Cerebellar cortex (tissue), 1 donor: ENCODE measurements around the gene DHRSX.
"Not testable (repeated sequence)": the region's sequence is repeated elsewhere in the genome, so short reads cannot be mapped to it uniquely, and the experiment has no call there.

Experiments used
- DNase-seq: peaks from one replicate; pipeline ENCODE4 v3.0.0-alpha.2; 2015; ENCODE audit warnings: low spot score

DHRSX gene, protein sequence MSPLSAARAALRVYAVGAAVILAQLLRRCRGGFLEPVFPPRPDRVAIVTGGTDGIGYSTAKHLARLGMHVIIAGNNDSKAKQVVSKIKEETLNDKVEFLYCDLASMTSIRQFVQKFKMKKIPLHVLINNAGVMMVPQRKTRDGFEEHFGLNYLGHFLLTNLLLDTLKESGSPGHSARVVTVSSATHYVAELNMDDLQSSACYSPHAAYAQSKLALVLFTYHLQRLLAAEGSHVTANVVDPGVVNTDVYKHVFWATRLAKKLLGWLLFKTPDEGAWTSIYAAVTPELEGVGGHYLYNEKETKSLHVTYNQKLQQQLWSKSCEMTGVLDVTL

DNA sequence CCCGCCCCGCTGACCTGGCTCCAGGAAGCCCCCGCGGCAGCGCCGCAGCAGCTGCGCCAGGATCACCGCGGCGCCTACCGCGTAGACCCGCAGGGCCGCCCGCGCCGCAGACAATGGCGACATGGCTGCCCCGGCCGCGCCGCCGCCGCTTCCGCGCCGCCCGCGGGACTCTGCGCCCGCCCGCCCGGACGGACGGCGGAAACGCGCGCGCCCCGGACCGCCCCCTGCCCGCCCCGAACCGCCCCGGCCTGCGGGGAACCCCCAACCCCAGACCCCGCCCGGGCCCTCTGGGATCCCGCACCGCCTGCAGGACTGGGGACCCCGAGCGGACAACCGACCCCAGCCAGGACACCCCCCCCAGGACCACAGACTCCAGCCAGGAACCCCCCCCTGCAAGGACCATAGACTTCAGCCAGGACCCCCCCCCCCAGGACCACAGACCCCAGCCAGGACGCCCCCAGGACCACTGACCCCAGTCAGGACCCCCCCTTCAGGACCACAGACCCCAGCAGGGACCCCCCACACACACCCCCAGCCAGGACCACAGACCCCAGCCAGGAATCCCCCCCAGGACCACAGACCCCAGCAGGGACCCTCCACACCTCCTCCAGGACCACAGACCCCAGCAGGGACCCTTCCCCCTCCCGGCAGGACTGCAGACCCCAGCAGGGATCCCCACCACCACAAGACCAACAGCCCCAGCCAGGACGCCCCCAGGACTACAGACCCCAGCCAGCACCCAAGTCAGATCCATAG, at the start of gene DHRSX, which contains the start of gene ZBED1:
Gene DHRSX (minus strand): TSS at position 174 of the 756 bp plus-strand sequence. CDS start 51 bp downstream, at position 123.
Gene ZBED1 (minus strand): TSS at position 174 of the 756 bp plus-strand sequence. CDS start 10,257 bp downstream, outside the sequence.
- no peak for DNase-seq

DNA sequence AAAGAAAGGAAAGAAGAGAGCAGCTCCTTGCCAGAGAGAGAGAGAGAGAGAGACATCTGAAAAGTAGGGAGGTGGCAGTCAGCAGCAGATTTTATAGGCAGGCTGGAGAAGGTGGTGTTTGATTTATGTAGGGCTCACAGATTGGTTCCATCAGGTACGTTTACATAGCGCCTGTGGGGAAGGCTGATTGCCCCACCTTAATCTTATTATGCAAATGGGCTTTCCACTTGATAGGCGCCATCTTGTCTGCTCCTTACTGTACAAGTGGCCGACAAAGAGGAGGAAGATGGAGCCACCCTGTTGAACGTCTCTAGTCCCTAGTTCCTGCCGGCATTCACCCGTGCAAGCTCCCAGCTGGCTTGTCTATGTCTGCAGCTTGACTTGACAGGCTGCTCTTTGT, 49.1 kb upstream of the DHRSX start:
- DNase-seq = no peak

DNA sequence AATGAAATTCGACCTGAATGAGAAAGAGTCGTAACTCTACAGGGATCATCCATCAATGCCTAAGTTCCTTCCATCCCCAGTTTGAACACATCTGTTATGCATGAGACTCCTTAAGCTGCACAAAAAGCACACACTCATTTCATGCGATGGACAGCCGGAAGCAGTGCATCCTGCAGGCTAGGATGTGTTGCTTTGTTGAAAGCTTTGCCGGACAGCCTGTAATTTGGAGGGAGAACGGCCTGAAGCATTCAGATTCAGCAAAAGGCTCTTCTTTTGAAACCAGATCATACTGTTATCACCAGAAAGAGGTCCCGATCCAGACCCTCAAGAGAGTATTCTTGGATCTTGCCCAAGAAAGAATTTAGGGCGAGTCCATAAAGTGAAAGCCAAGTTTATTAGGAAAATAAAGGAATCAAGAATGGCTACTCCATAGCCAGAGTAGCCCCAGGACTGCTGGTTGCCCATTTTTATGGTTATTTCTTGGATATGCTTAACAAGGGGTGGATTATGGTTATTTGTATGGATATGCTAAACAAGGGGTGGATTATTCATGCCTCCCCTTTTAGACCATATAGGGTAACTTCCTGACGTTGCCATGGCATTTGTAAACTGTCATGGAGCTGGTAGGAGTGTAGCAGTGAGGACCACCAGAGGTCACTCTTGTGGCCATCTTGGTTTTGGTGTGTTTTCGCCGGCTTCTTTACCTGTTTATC, 48.1 kb upstream of the DHRSX start:
- no peak for DNase-seq

DNA sequence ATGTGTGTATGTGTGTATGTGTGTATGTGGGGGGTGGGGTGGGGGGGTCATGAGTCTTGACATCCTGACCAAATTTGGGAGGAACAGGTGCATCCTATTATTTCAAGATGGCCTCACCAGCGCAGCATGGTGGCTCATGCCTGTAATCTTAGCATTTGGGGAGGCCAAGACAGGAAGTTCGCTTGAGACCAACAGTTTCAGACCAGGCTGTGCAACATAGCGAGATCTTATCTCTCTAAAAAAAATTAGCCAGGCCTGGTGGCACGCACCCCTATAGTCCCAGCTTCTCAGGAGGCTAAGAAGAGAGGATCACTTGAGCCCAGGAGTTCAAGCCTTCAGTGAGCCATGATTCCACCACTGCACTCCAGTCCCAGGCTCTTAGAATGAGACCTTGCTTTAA, 47.0 kb upstream of the DHRSX start:
- no peak for DNase-seq

DNA sequence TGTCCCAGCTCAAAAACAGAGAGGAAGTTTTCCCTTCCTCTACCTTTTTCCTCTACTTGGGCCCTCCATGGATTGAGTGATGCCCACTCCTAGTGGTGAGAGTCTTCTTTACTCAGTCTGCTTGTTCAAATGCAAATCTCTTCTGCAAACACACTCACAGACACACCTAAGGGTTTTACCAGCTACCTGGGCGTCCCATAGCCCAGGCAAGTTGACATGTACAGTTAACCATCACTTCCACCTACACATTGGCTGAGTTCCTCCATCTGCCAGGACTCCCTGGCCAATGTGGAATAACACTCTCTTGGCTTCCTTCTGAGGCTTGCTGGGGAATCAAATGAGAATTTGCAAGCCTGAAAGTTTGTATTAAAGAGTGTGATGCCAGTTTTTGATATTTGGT, 45.7 kb upstream of the DHRSX start:
- no peak for DNase-seq

DNA sequence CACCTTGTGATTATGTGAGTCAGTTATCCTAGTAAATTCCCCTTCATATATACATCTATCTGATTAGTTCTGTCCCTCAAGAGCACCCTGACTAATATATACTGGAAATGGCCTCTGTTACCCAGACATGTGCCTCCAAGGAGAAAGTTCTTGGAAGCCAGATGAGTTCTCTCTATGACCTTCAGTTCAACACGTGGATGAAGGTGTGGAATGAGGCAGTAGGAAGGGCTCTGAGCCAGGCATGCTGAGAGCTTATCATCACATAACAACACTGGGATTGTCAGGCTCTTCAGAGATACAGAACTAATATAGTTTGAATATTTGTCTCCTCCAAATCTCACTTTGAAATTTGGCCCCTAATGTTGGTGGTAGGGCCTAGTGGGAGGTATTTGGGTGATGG, 44.4 kb upstream of the DHRSX start:
- DNase-seq = no peak

DNA sequence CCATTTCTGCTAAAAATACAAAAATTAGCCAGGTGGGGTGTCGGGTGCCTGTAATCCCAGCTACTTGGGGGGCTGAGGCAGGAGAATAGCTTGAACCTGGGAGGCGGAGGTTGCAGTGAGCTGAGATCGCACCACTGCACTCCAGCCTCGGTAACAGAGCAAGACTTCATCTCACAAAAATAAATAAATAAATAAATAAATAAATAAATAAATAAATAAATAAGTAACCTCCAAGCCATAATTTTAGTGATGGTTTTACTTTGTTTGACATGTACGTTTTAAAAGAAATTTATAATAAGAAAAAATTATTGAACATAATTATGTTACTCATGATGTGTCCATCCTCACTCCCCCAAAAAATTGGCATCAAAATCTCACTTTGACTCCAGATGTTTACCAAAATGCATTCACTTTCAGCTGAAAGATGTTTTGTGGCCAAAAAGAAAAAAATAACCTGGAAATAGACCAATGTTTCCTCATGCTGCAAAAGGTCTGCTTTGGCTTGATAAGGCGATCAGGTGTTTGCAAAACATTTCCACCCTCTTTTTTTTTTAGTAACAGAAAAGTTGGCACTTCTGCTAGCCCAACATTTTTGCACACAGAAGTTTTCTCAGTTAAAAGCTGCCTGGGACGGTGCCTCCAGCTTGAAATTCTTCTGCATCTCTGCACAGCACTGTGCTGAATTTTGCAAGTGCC, 42.2 kb upstream of the DHRSX start:
- DNase-seq = no peak

DNA sequence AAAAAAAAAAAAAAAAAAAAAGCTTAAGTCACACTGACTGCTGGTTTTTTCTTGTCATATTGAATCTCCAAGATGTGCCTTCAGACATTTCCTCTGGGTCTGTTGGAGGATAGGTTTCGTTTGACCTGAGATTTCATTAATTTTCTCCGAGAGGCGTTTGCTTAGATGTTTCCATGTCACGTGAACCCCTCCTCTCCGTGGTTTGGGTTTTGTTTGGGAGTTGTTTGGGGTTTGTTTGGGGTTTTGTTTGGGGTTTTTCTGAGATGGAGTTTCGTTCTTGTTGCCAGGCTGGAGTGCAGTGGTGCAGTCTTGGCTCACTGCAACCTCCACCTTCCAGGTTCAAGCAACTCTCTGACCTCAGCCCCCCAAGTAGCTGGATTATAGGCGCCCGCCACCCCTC, 40.8 kb upstream of the DHRSX start:
- no peak for DNase-seq

DNA sequence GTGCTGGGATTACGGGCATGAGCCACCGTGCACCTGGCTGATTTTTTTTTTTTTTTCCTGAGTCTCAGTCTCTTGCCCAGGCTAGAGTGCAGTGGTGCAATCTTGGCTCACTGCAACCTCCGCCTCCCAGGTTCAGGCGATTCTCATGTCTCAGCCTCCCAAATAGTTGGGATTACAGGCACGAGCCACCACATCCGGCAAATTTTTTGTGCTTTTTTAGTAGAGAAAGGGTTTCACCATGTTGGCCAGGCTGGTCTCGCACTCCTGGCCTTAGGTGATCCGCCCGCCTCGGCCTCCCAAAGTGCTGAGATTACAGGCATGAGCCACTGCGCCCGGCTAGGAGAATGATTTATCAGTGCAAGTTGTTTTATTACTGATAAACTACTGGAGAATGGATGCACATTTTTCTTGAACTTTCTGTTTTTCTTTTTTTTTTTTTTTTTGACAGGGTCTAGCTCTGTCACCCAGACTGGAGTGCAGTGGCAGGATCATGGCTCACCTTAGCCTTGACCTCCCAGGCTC, 39.7 kb upstream of the DHRSX start:
- DNase-seq = no peak

DNA sequence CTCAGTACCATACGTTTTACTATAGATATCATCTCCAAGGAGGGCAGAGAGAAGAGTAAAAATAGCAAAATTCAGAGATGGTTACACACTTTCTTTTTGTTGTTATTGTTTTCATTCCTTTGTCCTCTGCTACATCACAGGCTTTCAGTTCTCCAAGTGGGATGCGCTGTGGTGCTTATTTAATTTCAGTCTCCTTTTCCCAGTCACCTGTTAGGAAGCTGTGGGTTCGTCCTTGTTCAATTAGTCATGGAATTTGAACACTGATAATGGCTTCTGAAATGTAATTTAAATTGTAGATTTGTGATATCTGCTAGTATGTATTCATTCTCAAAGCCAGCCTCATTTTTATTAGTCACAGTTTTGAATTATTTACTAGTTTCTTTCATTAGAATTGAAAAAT, 38.8 kb upstream of the DHRSX start:
- no peak for DNase-seq

DNA sequence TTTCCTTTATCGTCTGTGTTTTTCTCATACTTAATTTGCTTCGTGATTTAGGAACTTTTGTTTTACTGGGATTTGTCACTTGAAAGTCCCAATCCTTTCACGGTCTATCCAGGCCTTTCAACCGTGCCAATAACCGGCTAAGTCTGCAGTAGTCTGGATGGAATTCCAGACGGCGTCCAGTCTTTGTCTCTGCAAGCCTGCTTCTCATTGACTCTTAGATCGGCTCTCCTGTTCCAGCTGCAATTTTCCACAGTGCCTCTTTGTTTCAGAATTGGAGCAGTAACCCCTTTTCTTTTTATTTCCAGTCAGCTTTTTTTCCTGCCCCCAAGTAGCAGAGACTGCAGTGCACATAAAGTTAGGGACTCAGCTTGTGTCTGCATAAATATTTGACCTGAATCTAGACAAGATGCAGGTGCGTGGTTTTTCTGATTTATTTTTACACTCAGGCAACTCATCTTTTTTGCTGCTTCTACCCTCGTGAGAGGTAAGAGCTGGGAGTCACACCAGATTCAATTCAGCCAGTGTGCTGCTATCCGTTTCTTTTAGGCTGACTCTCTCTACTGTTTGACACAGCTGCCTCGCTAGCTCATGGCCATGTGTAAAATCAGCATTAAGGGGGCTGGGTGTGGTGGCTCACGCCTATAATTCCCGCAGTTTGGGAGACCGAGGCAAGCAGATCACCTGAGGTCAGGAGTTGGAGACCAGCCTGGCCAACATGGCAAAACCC, 37.4 kb upstream of the DHRSX start:
- peak; percentile 6 for DNase-seq

DNA sequence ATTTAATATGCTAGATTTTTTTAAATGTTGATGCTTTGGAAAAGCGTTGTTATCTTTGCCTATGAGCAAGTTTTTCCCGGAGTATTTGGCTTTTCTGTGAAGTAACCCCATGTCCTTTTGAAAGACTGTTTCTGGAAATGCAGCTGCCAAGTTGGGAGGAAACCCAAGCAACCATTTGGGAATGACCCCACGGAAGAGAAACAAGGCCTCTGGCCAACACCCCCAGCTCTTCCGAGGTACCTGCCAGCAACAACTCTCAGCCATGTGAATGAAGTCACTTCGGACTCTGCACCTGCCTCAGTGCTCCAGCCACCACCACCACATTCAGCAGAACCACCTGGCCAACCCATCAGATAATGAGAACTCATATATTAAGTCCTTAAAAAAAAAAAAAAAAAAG, 36.2 kb upstream of the DHRSX start:
- no peak for DNase-seq

DNA sequence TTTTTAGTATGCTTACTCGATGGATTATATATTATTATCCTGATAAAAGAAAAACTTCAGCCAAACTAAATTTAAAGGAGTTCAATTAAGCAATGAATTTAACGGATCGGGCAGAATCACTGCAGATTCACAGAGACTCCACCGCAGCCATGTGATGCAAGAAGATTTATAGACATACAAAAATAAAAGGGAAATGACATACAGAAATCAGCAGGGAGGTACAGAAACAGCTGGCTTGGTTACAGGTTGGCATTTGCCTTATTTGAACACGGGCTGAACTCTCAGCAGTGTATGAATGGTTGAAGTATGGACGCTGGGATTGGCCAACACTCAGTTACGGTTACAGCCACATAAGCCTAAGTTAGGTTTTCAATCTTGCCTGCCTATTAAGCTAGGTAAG, 35.4 kb upstream of the DHRSX start:
- no peak for DNase-seq

DNA sequence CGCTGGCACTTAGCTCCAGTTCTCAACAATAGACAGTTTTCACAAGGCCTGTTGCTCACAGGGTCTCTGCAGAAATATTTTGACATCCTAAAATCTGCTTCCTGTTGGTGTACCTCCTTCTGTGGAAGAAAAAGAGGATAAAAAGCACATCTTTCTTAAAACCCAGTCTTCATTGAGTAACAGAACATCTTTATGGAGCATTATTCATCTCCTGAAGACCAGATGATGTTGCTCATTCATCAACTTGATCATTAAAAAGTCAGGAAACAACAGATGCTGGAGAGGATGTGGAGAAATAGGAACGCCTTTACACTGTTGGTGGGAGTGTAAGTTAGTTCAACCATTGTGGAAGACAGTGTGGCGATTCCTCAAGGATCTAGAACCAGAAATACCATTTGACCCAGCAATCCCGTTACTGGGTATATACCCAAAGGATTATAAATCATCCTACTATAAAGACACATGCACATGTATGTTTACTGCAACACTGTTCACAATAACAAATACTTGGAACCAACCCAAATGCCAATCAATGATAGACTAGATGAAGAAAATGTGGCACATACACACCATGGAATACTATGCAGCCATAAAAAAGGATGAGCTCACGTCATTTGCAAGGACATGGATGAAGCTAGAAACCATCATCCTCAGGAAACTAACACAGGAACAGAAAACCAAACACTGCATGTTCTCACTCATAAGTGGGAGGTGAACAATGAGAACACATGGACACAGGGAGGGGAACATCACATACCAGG, 33.7 kb upstream of the DHRSX start:
- not testable (repeated sequence) for DNase-seq

DNA sequence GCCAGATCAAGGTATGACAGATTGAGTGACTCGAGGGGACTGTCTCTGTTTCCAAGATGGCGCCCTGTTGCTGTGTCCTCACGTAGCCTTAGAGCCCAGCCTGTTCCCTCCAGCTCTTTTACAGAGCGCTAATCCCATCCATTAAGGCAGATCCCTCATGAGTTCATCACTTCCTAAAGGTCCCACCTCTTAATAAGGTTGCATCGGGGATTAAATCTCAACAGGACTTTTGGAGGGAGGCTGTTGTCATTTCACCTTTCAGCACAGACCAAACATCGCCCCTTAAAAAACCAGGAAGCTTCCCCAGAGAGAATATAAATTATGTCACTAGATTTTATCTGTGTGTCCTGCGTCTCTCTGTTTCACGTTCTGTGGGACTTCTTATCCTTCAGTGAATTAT, 32.6 kb upstream of the DHRSX start:
- no peak for DNase-seq

DNA sequence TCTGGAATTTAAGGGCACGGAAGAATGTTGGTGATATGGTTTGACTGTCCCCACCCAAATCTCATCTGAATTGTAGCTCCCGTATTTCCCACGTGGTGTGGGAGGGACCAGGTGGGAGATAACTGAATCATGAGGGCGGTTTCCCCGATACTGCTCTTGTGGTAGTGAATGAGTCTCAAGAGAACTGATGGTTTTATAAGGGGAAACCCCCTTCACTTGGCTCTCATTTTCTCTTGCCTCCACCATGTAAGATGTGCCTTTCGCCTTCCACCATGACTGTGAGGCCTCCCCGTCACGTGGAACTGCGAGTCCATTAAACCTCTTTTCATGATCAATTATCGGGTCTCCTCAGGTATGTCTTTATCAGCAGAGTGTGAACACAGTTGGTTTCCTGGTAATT, 25.6 kb upstream of the DHRSX start:
- DNase-seq = no peak

DNA sequence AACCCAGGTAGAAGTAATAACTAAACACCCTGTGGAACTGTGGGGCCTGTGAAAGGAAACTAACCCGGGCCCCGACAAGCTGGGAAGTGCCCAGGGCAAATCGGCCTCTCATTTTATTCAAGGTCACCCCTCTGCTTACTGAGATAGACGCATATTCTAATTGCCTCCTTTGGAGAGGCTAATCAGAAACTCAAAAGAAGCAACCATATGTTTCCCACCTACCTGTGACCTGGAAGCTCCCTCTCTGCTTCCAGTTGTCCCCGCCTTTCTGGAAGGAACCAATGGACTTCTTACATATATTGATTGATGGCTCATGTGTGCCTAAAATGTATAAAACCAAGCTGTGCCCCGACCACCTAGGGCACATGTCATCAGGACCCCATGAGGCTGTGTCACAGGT, 23.1 kb upstream of the DHRSX start:
- no peak for DNase-seq

DNA sequence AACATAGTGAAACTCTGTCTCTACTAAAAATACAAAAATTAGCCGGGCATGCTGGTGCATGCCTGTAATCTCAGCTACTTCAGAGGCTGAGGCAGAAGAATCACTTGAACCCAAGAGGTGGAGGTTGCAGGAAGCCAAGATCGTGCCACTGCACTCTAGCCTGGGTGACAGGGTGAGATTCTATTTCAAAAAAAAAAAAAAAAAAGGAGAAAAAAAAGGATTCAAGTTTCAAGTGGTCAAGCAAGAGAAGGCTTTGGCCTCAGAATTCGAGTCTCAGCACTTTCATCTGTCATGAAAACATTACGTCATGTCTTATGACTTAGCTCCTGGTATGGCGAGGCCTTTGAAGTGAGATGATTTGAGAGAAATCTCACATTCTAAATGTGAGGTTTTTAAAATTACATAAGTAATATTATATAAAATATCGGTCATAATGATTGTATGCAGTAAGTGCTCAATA, 21.2 kb upstream of the DHRSX start:
- no peak for DNase-seq

DNA sequence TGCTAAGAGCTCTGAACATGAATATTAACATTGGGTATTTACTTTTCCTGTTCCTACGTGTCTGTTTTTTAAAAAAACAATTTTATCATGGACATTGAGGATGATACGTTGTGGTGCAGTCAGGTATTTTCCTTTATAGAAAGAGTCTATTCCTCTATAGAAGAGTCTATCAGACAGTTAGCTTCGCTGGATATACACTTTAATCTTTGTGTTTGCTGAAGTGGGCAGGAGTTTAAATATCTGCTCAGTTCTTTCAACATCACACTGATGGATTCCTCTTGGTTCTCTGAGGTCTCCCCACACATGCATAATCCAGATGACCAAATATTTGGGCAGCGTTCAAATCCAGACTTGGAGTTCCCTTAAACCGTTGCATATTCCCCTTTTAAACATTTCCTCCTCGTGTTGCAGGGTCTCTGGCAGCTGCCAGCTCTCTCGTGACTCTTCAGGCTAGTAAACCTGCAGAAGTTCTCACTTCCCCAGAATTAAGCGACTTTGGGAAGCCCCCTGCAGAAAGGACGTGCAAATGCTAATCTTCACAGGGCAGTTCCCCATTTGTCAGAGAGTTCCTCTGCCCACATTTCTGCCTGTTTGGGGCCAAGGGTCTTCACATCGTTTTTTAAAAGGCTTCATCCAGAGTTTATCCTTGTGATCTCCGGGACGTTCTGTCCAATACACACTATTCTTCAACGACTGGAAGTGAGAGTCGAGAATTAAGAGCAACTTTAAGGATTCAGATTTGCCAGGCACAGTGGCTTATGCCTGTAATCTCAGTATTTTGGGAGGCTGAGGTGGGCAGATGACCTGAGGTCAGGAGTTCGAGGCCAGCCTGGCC, 20.5 kb upstream of the DHRSX start:
- DNase-seq = no peak

DNA sequence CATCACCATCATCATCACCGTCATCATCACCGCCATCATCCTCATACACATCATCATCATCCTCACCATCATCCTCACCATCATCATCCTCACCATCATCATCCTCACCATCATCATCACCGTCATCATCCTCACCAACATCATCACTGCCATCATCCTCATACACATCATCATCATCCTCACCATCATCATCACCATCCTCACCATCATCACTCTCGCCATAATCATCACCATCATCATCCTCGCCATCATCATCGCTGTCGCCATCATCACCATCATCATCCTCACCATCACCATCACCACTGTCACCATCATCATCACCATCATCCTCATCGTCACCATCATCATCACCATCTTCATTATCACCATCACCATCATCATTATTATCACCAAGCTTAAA, 19.8 kb upstream of the DHRSX start:
- no peak for DNase-seq
